ENCODE results near the gene IL4R. TPM values are rescaled to one million over a fixed set of nuclear protein-coding genes. Genes with fewer than 3 reads are reported as not detected.

The IL4R gene
- total RNA-seq, 2 donors from 2014 or later = 213 to 224 TPM

DNA sequence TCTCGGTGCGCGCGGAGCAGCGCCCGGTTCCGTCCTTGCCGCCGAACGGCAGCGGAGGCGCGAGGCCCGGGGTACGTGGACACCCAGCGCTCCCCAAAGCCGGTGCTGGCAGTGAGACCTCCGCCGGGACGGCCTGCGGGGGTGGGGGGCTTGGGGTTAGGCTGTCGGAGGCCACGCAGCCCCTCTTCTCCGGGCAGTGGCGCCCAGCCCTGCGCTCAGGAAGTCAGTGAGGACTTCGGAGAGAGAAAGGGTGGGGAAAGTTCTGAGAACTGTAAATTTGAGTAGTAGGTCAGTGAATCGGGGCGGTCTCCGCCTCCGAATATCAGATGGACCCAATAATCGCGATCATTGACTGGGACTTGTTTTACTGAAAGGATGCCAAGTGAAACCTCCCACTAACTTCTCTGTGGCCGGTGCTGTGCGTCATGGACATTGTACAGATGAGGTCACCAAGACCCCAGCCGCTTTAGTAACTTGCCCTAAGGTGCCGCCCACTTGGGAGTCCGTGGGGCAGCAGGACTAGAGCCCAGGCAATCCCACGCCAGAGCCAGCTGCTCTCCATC is 468 bp downstream of the IL4R start:
- peak; percentile 74 for DNase-seq (ENCODE audit: low spot score)
- H3K36me3 Mint-ChIP-seq = peaks cover 8% of the 10 kb centered on the region
- H3K4me1 Mint-ChIP-seq (ENCODE audit: low read depth in 2 of 2) = peaks cover 47 to 48% of the 10 kb centered on the region in 2 donors
- H3K9me3 Mint-ChIP-seq = no peaks in the 10 kb centered on the region
- peak overlapping the region; percentile 98 for H3K4me3 Mint-ChIP-seq
- H3K27ac Mint-ChIP-seq = peak overlapping the region; percentile 95 to 97
- peaks cover 0 to 2% of the 10 kb centered on the region in 2 donors for H3K27me3 Mint-ChIP-seq
- ATAC-seq = peak; percentile 62 to 68

DNA sequence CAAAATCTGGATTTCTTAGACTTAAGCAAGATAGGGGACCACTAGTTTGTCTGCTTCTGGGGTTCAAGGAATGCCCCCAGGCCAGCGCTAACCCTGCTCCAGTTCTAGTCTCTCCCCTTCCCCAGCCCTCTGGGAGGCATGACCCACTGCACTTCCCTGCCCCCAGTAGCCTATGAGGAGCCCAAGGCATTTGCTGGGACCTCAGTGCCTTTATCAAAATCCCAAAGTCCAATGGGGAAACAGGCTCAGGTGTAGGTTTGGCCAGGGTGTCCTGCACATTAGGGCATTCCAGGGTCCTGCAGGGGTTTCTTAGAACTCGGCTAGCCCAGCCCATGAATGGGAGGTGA is 1.2 kb downstream of the IL4R start:
- Mint-ChIP-seq H3K27me3 (peaks cover 0 to 2% of the 10 kb centered on the region in 2 donors), H3K9me3 (no peaks in the 10 kb centered on the region), H3K36me3 (peaks cover 11% of the 10 kb centered on the region), H3K27ac (peak overlapping the region; percentile 95 to 97), H3K4me1 (ENCODE audit: low read depth in 2 of 2) (peaks cover 53 to 54% of the 10 kb centered on the region in 2 donors), H3K4me3 (peak overlapping the region; percentile 98)
- DNase-seq (ENCODE audit: low spot score) = no peak
- ATAC-seq = no peak

DNA sequence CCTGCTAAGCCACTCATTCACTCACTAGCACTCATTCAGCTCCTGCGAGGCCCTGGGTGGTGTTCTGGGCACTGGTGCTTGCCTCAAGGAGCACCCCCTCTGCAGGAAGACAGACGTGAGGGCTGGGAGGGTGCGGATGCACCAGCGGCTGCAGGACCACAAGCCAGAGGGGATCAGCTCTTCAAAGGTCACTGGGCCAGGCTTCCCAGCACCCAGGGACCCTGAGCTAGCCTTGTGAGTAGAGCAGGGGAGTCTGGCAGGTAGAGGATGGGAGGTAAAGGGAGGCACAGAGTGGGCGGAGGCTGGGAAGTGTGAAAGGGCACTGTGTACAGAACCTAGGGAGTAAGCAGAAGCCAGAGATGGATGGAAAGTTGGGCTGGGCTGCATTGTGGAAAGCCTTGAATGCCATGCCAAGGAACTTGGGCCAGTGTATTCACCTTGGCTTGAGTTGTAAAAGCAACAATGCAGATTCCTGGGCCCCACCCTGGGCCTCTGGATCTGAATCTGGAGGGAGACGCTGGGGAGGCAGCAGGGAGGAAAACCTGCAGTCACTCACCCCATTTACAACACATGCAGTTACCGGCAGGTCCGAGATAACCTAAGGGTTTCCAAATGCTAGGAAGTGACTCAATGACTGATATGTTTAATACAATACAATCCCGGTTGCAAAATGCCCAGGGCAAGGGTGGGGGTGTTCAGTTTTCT is 1.7 kb downstream of the IL4R start:
- no peak for DNase-seq (ENCODE audit: low spot score)
- peaks cover 55 to 57% of the 10 kb centered on the region in 2 donors for H3K4me1 Mint-ChIP-seq (ENCODE audit: low read depth in 2 of 2)

DNA sequence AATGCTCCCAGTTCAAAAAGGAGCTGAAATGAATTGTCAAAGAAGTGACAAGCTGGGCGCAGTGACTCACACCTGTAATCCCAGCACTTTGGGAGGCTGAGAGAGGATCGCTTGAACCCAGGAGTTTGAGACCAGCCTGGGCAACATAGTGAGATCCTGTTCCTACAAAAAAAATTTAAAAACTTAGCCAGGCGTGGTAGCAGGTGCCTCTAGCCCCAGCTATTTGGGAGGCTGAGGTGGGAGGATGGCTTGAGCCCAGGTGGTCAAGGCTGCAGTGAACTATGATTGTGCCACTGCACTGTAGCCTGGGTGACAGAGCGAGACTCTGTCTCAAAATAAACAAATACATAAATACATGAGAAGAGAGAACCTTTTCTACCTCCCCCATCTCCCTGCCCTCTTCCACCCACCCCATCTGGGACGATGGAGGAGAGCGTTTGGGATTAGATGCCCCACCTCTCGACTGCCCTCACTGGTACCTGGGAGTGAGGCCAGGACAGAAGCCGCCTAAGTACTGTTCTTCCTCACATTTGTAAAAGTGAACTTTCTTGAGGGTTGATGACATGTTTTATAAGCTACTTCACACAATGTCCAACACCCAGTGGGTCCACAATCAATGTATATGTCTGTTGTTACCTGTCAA is 2.4 kb downstream of the IL4R start:
- H3K27me3 Mint-ChIP-seq = peaks cover 0 to 2% of the 10 kb centered on the region in 2 donors

More for the DNA sequence above, 1.7 kb downstream of the IL4R start:
- peak overlapping the region; percentile 98 for H3K4me3 Mint-ChIP-seq
- peak overlapping the region; percentile 95 to 97 for H3K27ac Mint-ChIP-seq
- peaks cover 11% of the 10 kb centered on the region for H3K36me3 Mint-ChIP-seq
- peaks cover 0 to 2% of the 10 kb centered on the region in 2 donors for H3K27me3 Mint-ChIP-seq
- ATAC-seq = peak in 1 of 2 donors; percentile 39
- no peaks in the 10 kb centered on the region for H3K9me3 Mint-ChIP-seq

DNA sequence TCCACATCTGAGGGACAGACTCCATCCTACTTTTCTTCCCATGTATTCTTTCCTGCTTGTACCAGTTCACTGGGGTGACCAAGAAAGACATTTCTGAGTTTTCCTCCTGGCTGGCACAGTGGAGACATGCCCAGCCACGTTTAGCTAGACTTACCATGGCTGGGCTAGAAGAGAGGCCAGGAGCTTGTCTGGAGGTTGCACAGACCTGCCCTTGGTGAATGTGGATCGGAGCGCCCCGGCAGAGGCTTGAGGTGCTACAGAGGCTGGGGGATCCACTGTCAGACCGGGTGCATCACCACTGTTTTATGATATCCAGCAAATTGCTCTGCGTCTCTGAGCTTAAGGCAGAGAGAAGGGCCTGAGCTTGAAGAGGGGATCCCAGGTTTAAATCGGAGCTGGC is 3.5 kb downstream of the IL4R start:
- H3K9me3 Mint-ChIP-seq = no peaks in the 10 kb centered on the region
- DNase-seq (ENCODE audit: low spot score) (no peak), ATAC-seq (no peak)
- no peaks in the 10 kb centered on the region for H3K27me3 Mint-ChIP-seq
- H3K4me3 Mint-ChIP-seq = peak overlapping the region; percentile 98
- H3K4me1 Mint-ChIP-seq (ENCODE audit: low read depth in 2 of 2) = peaks cover 63 to 64% of the 10 kb centered on the region in 2 donors
- peak overlapping the region; percentile 95 to 97 for H3K27ac Mint-ChIP-seq
- peaks cover 11% of the 10 kb centered on the region for H3K36me3 Mint-ChIP-seq

More for the DNA sequence above, 2.4 kb downstream of the IL4R start:
- H3K4me3 Mint-ChIP-seq = peak overlapping the region; percentile 98
- no peaks in the 10 kb centered on the region for H3K9me3 Mint-ChIP-seq
- H3K27ac Mint-ChIP-seq = peak overlapping the region; percentile 95 to 97
- H3K36me3 Mint-ChIP-seq = peaks cover 11% of the 10 kb centered on the region
- peaks cover 57 to 58% of the 10 kb centered on the region in 2 donors for H3K4me1 Mint-ChIP-seq (ENCODE audit: low read depth in 2 of 2)
- no peak for DNase-seq (ENCODE audit: low spot score)
- no peak for ATAC-seq

DNA sequence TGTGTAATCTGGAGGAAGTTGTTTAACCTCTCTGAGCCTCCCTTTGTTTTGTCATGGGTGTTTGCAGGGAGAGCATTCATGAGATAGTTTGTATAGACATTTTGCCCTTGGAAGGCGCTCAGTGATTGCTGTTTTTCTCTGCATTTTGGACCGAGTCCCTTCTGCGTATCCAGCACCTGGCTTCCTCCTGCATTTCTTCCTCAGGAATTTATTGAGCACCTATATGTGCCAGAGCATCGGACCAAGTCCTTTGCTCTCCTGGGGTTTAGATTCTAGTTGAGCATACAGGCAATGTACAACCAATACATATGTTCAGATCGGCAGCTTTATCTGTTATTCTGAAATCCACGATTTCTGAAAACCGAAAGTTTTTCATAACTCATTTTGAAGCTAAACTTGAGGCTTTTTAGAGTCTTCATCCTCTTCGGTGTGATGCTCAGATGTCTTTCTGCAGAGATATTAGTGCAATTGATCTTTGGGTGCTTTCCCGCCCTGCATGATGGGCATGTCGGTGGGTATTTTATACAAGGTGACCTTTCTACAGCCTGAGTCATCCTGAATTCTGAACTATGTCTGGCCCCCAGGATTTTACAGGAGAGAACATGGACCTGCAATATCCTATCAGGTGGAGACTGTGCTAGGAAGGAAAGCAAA is 4.1 kb downstream of the IL4R start:
- peak overlapping the region; percentile 98 for H3K4me3 Mint-ChIP-seq
- peaks cover 65 to 68% of the 10 kb centered on the region in 2 donors for H3K4me1 Mint-ChIP-seq (ENCODE audit: low read depth in 2 of 2)
- DNase-seq (ENCODE audit: low spot score) = no peak
- peaks cover 11% of the 10 kb centered on the region for H3K36me3 Mint-ChIP-seq
- H3K9me3 Mint-ChIP-seq = no peaks in the 10 kb centered on the region
- no peaks in the 10 kb centered on the region for H3K27me3 Mint-ChIP-seq
- ATAC-seq = no peak
- peak overlapping the region; percentile 95 to 97 for H3K27ac Mint-ChIP-seq

DNA sequence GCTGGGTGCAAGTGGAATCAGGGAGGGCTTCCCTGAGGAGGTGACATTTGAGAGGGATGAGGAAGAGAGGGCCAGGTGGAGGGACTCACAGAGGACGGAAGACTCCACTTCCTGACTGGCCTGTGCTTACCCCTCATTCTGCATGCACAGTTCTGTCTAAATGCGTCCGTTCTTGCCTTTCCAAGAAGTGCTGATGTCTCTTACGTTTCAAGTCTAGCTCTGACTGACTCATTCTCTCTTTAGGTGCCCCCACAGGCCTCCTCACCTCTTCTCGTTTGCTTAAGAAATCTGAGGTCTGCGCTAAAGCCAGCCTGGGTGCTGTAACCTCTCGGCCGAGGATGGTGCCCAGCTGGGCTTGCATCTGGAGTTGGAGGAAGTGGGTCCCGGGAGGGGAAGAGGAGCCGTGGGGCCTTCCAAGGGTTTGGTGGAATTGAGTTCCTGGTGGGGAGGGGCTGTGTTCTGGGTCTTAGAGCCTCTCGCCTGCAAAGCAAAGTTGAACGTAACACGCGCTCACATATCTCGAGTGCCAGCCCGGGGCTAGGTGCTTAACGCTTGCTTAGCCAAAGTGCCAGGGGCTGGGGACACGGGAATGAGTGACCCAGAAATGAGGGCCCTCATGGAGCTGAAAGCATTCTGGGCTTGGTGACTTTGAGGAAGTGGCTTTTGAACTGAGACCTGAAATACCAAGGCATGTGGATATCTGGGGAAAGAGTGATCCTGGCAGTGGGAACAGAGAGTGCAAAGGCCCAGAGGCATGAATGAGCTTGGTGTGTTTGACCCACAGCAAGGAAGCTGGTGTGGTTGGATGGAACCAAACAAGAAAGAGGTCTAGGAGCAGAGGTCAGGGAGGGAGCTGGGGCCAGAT is 4.8 kb downstream of the IL4R start:
- ATAC-seq (peak; percentile 82 to 83), DNase-seq (ENCODE audit: low spot score) (peak; percentile 79)
- Mint-ChIP-seq H3K27me3 (no peaks in the 10 kb centered on the region), H3K27ac (peak overlapping the region; percentile 95 to 97), H3K9me3 (no peaks in the 10 kb centered on the region), H3K4me1 (ENCODE audit: low read depth in 2 of 2) (peaks cover 68% of the 10 kb centered on the region in 2 donors), H3K36me3 (peaks cover 11% of the 10 kb centered on the region), H3K4me3 (peak overlapping the region; percentile 98)

DNA sequence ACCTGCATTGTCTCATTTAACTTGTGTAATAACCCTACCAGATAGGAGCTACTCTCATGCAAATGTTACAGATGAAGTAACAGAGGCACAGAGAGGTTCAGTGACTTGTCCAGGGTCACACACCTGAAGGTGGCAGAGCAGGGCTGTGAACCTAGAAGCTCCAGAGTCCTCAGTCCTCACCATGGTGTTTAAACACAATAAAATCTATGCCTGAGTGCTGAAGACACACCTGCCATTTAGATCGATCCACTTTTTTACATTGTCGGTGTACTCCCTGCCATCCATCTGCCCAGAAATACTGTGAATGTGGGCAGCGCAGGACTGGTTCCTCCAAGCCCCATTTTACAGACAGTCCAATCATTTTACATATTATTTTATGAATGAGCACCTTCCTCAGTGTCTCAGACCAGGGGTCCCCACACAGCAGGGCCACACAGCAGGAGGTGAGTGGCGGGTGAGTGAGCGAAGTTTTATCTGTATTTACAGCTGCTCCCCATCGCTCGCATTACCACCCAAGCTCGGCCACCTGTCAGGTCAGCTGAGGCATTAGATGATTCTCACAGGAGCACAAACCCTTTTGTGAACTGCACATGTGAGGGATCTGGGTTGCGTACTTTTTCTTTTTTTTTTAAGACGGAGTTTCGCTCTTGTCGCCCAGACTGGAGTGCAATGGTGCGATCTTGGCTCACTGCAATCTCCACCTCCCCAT is 5.6 kb downstream of the IL4R start:
- Mint-ChIP-seq H3K4me3 (peak overlapping the region; percentile 98), H3K27ac (peak overlapping the region; percentile 95 to 97), H3K9me3 (no peaks in the 10 kb centered on the region), H3K27me3 (no peaks in the 10 kb centered on the region), H3K36me3 (peaks cover 11% of the 10 kb centered on the region), H3K4me1 (ENCODE audit: low read depth in 2 of 2) (peaks cover 72 to 76% of the 10 kb centered on the region in 2 donors)
- ATAC-seq (no peak), DNase-seq (ENCODE audit: low spot score) (no peak)

DNA sequence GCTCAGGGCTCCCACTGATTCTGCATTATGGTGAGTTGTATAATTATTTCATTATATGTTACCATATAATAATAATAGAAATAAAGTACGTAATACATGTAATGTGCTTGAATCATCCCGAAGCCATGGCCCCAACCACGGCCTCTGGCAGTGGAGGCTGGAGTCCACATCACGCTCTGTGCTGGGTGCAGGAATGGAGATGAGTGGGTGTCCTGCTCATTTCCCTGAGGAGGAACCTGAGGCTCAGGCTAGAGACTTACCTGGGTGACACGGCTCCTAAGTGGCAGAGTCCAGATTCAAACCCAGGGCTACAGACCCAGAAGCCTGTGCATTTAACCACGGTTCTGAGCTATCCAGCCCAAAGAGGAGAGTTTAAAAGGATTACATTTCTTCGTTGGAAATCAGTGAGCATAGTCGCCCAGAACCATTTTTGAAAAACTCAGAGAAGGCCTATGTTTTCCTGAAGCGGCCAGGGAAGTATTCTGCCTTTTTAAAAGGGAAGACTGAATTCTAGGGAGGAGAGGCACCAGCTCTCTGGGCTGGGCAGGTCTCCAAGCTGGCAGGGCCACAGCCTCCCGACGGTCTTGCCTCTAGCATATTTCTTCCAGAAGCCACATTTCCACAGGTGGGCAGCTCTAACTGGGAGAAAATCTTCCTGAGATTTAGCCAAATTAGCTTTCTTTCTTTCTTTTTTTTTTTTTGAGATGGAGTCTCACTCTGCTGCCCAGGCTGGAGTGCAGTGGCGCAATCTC is 6.7 kb downstream of the IL4R start:
- ATAC-seq = no peak
- H3K27ac Mint-ChIP-seq = peak overlapping the region; percentile 95 to 97
- peaks cover 11% of the 10 kb centered on the region for H3K36me3 Mint-ChIP-seq
- H3K27me3 Mint-ChIP-seq = no peaks in the 10 kb centered on the region
- peaks cover 71 to 75% of the 10 kb centered on the region in 2 donors for H3K4me1 Mint-ChIP-seq (ENCODE audit: low read depth in 2 of 2)
- H3K9me3 Mint-ChIP-seq = no peaks in the 10 kb centered on the region
- no peak for DNase-seq (ENCODE audit: low spot score)
- H3K4me3 Mint-ChIP-seq = peak overlapping the region; percentile 98

DNA sequence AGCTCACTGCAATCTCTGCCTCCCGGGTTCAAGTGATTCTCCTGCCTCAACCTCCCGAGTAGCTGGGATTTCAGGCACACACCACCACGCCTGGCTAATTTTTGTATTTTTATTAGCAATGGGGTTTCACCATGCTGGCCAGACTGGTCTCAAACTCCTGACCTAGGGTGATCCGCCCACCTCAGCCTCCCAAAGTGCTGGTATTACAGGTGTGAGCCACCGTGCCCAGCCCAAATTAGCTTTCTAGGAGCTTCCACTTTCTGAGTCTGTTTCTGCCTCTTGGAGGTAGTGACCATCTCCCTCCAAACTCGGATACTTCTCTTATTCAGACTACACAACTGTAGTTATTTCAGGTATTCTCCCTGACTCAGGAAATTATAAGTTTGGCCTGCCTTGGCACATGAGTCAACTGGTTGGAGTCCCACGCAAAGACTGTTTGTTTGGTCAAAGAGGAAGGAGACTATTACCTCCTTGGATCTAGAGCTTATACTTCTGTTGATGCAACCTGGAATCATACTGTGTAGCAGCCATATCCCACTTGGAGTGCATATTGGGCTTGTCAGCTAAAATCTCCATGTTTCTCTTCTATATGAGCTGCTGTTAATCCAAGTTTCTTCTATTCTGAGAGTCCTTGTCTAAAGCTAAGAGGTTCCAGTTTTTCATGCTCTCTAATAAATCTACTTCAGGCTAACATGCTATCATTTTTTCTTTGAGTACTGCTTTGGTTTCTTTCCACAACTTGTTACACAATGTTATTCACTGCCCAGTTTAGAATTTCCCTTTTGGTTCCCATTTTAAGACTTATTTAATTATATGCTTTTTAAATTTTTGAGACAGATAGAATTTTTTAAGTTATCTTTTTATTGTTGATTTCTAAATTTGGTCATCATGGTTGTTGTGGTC is 7.5 kb downstream of the IL4R start:
- Mint-ChIP-seq H3K27ac (peak overlapping the region; percentile 95 to 97), H3K27me3 (no peaks in the 10 kb centered on the region), H3K36me3 (peaks cover 11% of the 10 kb centered on the region), H3K9me3 (no peaks in the 10 kb centered on the region), H3K4me3 (peak overlapping the region; percentile 60), H3K4me1 (ENCODE audit: low read depth in 2 of 2) (peaks cover 70 to 74% of the 10 kb centered on the region in 2 donors)
- no peak for DNase-seq (ENCODE audit: low spot score)
- no peak for ATAC-seq
